OCI-LY3 (cell line): ENCODE measurements around the gene PHF20.

Experiments used
- H2AFZ ChIP-seq: fragments of 200-600, 300-600 bp; shearing (Covaris generic); 2 replicates; pipeline ENCODE4 v1.6.0; 2014; ENCODE audit warnings: antibody characterized with exemption, low read depth, low read length
- H3K27ac ChIP-seq: fragments of 200-600, 300-600 bp; sonication (generic); 2 replicates; pipeline ENCODE4 v1.5.1; 2014; ENCODE audit warnings: mild to moderate bottlenecking, low read length, moderate library complexity, mixed read lengths
- H3K27me3 ChIP-seq: fragments of 200-600, 300-600 bp; sonication (generic); 2 replicates; pipeline ENCODE4 v1.6.1; 2014; ENCODE audit warnings: low read depth, low read length, mixed read lengths
- H3K36me3 ChIP-seq: fragments of 200-600, 300-600 bp; sonication (generic); replicated peaks from 2 replicates; pipeline ENCODE3; 2014; ENCODE audit warnings: low read depth, low read length, mixed read lengths
- H3K4me1 ChIP-seq: fragments of 300-600, 200-600 bp; sonication (generic); 2 replicates; pipeline ENCODE4 v1.6.1; 2014; ENCODE audit warnings: low read length, mixed read lengths
- H3K4me2 ChIP-seq: fragments of 200-600, 300-600 bp; sonication (generic); 2 replicates; pipeline ENCODE4 v1.6.1; 2014; ENCODE audit warnings: low read length, mixed read lengths
- H3K4me3 ChIP-seq: fragments of 300-600, 200-600 bp; sonication (generic); 2 replicates; pipeline ENCODE4 v1.5.1; 2014; ENCODE audit warnings: antibody characterized with exemption, mild to moderate bottlenecking, low read length, moderate library complexity
- H3K79me2 ChIP-seq: fragments of 300-600, 200-600 bp; shearing (Covaris generic); 2 replicates; pipeline ENCODE4 v1.6.1; 2014; ENCODE audit warnings: mild to moderate bottlenecking, low read length, mixed read lengths
- H3K9ac ChIP-seq: fragments of 300-600, 200-600 bp; shearing (Covaris generic); 2 replicates; pipeline ENCODE4 v1.6.0; 2014; ENCODE audit warnings: mild to moderate bottlenecking, low read length, moderate library complexity
- H3K9me3 ChIP-seq: fragments of 200-600, 300-600 bp; shearing (Covaris generic); 2 replicates; pipeline ENCODE4 v1.6.1; 2014; ENCODE audit warnings: low read length, mixed read lengths; ENCODE audit not compliant: insufficient read depth
- H4K20me1 ChIP-seq: fragments of 200-600, 300-600 bp; sonication (generic); 2 replicates; pipeline ENCODE4 v1.6.1; 2016; ENCODE audit warnings: low read length, mixed read lengths; ENCODE audit not compliant: insufficient read depth
- CTCF ChIP-seq: fragments of 200-600, 300-600 bp; sonication (generic); IDR thresholded peaks from 2 replicates; pipeline ENCODE4 v1.5.1; 2014; ENCODE audit warnings: antibody characterized with exemption, low read length, low read depth
- EZH2phosphoT487 ChIP-seq: fragments of 200-600 bp; shearing (Covaris generic); IDR thresholded peaks from 2 replicates; pipeline ENCODE4 v1.6.1; 2018; ENCODE audit warnings: antibody characterized with exemption, mixed run types, low read depth

The PHF20 gene

DNA sequence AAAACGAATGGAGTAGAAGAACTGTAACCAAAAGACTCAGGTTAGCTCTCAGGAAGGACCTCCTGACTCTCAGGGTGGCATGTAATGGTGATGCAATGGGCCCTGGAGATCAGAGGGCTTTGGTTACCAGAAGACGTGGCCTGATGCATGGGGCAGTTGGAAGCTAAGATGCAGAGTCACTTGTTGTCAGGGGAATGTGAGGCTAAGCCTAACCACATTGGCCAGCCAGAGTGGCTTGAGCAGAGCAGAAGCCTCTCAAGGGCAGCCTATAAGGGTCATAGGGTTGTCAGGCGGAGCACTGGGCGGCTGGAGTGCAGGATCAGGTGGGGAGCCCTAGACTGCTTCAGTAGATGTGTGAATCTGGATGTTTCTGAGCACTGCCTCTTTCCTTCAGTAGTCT lies 202.4 kb downstream of the PHF20 start:
- H3K27me3 ChIP-seq, result no peaks in the 10 kb centered on the region
- no peak overlapping the region for H2AFZ ChIP-seq
- no peaks in the 10 kb centered on the region for H3K4me1 ChIP-seq
- H4K20me1 ChIP-seq, result no peaks in the 10 kb centered on the region
- no peak overlapping the region for H3K4me2 ChIP-seq
- H3K79me2 ChIP-seq, result no peaks in the 10 kb centered on the region
- no peak overlapping the region for H3K9ac ChIP-seq
- no peak overlapping the region for H3K27ac ChIP-seq
- H3K4me3 ChIP-seq, result no peak overlapping the region
- TF ChIP-seq EZH2phosphoT487 (no peak), CTCF (no peak)
- H3K9me3 ChIP-seq, result no peaks in the 10 kb centered on the region
- H3K36me3 ChIP-seq, result no peaks in the 10 kb centered on the region

DNA sequence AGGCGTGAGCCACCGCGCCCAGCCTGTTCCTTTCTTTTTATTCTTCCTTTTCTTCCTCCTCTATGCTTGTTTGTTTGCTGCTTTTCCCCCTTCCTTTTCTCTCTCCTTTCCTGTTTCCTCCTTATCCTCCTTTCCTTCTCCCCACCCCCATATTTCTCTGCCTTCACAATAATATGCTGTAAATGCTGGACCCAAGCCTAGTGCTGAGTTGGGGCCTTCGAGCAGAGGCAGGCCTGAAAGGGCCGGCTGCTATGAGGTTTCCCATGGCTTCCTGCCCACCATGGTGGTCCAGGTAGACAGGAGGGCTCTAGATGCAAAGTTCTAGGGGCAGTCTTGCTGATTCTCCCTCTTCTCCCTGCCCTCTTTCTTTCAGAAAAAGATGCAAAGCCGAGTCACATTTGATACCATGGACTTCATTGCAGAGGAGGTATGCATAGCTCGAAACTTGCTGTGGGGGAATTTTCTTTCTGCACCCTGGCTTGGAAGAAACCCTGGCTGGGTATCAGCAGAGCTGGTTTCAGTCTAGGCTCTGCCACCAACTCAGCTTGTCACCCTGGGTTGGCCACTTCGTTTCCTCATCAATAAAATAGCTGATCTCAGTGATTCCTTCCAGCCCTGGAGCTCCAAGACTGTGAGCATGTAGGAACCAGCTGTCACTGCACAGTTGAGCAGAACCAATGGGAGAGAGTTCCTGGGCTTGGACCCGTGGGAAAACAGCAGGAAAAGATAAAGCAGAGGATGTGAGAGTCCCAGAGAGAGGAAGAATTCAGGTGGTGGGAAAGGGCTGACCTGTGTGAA lies 204.0 kb downstream of the PHF20 start:
- TF ChIP-seq CTCF (no peak), EZH2phosphoT487 (no peak)
- Histone ChIP-seq H3K79me2 (no peaks in the 10 kb centered on the region), H4K20me1 (no peaks in the 10 kb centered on the region), H3K4me3 (no peak overlapping the region), H3K4me1 (no peaks in the 10 kb centered on the region), H3K4me2 (no peak overlapping the region), H3K27ac (no peak overlapping the region), H3K9me3 (no peaks in the 10 kb centered on the region), H3K36me3 (no peaks in the 10 kb centered on the region), H3K9ac (no peak overlapping the region), H2AFZ (no peak overlapping the region), H3K27me3 (no peaks in the 10 kb centered on the region)

DNA sequence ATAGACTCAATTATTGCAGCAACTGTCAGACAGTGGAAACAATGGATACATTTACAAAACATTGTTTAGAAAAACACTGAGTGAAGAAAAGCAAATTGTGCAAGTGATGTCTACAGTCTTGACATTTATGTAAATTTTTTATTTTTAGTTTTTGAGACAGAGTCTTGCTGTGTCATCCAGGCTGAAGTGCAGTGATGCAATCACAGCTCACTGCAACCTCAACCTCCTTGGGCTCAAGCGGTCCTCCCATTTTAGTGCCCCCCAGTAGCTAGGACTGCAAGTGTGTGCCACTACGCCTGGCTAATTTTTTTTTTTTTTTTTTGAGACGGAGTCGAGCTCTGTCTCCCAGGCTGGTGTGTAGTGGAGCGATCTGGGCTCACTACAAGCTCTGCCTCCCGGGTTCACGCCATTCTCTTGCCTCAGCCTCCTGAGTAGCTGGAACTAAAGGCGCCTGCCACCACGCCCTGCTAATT lies 206.3 kb downstream of the PHF20 start:
- H3K4me1 ChIP-seq, result no peaks in the 10 kb centered on the region
- H4K20me1 ChIP-seq, result no peaks in the 10 kb centered on the region
- no peaks in the 10 kb centered on the region for H3K36me3 ChIP-seq
- H3K9ac ChIP-seq, result no peak overlapping the region
- no peak overlapping the region for H2AFZ ChIP-seq
- no peak overlapping the region for H3K4me3 ChIP-seq
- H3K4me2 ChIP-seq, result no peak overlapping the region
- no peaks in the 10 kb centered on the region for H3K79me2 ChIP-seq
- H3K27me3 ChIP-seq, result no peaks in the 10 kb centered on the region
- no peak overlapping the region for H3K27ac ChIP-seq
- H3K9me3 ChIP-seq, result no peaks in the 10 kb centered on the region
- TF ChIP-seq EZH2phosphoT487 (no peak), CTCF (no peak)

DNA sequence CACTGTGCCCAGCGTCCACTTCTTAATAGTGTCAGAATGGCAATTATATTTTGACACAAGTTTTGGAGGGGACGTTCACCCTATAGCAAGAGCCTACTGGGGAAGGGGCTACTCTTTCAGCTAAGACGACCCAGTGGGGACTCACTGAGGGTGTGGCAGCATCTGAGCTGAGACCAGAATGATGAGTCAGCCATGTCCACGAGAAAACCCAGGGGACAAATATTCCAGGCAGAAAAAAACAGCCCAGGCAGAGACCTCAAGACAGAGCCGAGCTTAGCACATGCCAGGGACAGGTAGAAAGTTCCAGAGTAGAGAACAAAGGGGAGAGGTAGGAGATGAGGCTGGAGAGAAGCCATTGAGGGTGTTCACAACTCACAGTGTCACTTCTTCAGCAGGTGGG lies 207.7 kb downstream of the PHF20 start:
- H3K4me2 ChIP-seq, result no peak overlapping the region
- H3K9ac ChIP-seq, result no peak overlapping the region
- no peaks in the 10 kb centered on the region for H3K27me3 ChIP-seq
- H2AFZ ChIP-seq, result no peak overlapping the region
- no peaks in the 10 kb centered on the region for H4K20me1 ChIP-seq
- H3K4me1 ChIP-seq, result no peaks in the 10 kb centered on the region
- no peaks in the 10 kb centered on the region for H3K9me3 ChIP-seq
- no peaks in the 10 kb centered on the region for H3K36me3 ChIP-seq
- H3K4me3 ChIP-seq, result no peak overlapping the region
- H3K79me2 ChIP-seq, result no peaks in the 10 kb centered on the region
- TF ChIP-seq EZH2phosphoT487, result no peak
- no peak for TF ChIP-seq CTCF
- no peak overlapping the region for H3K27ac ChIP-seq
